Smooth muscle cell (in vitro differentiated cells): ENCODE measurements around the gene FDXR. TPM values are rescaled to one million over a fixed set of nuclear protein-coding genes. Genes with fewer than 3 reads are reported as not detected.
"Not testable (repeated sequence)": the region's sequence is repeated elsewhere in the genome, so short reads cannot be mapped to it uniquely, and the experiment has no call there.

Source experiments
- DNase-seq: peaks from one replicate; lab custom pipeline; 2025; ENCODE audit not compliant: unreplicated experiment; lab: John Stamatoyannopoulos, UW
- H2AFZ ChIP-seq: fragments of 200-600 bp; sonication (generic); 2 replicates; pipeline ENCODE4 v1.6.0; 2016; ENCODE audit warnings: antibody characterized with exemption, low read depth, mild to moderate bottlenecking
- H3F3A ChIP-seq: fragments of 200-600 bp; sonication (generic); 2 replicates; pipeline ENCODE4 v1.6.0; 2017; ENCODE audit warnings: antibody characterized with exemption, low read depth
- H3K27ac ChIP-seq: fragments of 200-600 bp; sonication (generic); 2 replicates; pipeline ENCODE4 v1.5.1; 2016; ENCODE audit warnings: low read depth, mild to moderate bottlenecking
- H3K27me3 ChIP-seq: fragments of 200-600 bp; sonication (generic); 2 replicates; pipeline ENCODE4 v1.6.1; 2016; ENCODE audit warnings: low read depth, mild to moderate bottlenecking
- H3K36me3 ChIP-seq: fragments of 200-600 bp; sonication (generic); 2 replicates; pipeline ENCODE4 v1.5.1; 2016; ENCODE audit warnings: low read depth
- H3K4me1 ChIP-seq: fragments of 200-600 bp; sonication (generic); 2 replicates; pipeline ENCODE4 v1.5.1; 2016; ENCODE audit warnings: low read depth
- H3K4me2 ChIP-seq: fragments of 200-600 bp; sonication (generic); 2 replicates; pipeline ENCODE4 v1.6.0; 2016; ENCODE audit warnings: mild to moderate bottlenecking
- H3K4me3 ChIP-seq: fragments of 200-600 bp; sonication (generic); 2 replicates; pipeline ENCODE4 v1.5.1; 2016; ENCODE audit warnings: mild to moderate bottlenecking
- H3K79me2 ChIP-seq: fragments of 200-600 bp; sonication (generic); 2 replicates; pipeline ENCODE4 v1.6.0; 2016; ENCODE audit warnings: low read depth, mild to moderate bottlenecking
- H3K9ac ChIP-seq: fragments of 200-600 bp; sonication (generic); 2 replicates; pipeline ENCODE4 v1.6.0; 2016; ENCODE audit warnings: low read depth
- H3K9me3 ChIP-seq: fragments of 200-600 bp; sonication (generic); replicated peaks from 2 replicates; pipeline ENCODE4 v1.5.1; 2016; ENCODE audit warnings: low read depth
- H4K20me1 ChIP-seq: fragments of 200-600 bp; sonication (generic); 2 replicates; pipeline ENCODE4 v1.6.0; 2016; ENCODE audit warnings: low read depth
- CTCF ChIP-seq: fragments of 200-600 bp; sonication (generic); IDR thresholded peaks from 2 replicates; pipeline ENCODE4 v1.5.1; 2017; ENCODE audit warnings: borderline replicate concordance, mild to moderate bottlenecking, antibody characterized with exemption; ENCODE audit not compliant: insufficient read depth, poor library complexity, severe bottlenecking
- WGBS: methylation state at CpG from one replicate; pipeline ENCODE4 v1.1.7; 2016; ENCODE audit warnings: low lambda C conversion rate; 5-methylcytosine and 5-hydroxymethylcytosine counted together
- polyA plus RNA-seq: library from polyadenylated mRNA; unstranded; fragments of >200 nt; fragmentation: Nextera tagmentation; extraction: Ambion mirVana; gene quantifications from 2 replicates; pipeline ENCODE4 v1.2.1, GENCODE V29; 2016
- total RNA-seq: library from RNA; depleted of rRNA; stranded (reverse); fragments of >200 nt; gene quantifications from 2 replicates; pipeline ENCODE4 v1.2.3, GENCODE V29; 2014

Gene FDXR
- total and polyA plus RNA-seq, 2 experiments from 2014 or later: 5.6 to 18.7 TPM

GRCh38 chr17:74870512-74870911 is 2.3 kb downstream of the FDXR start:
- peaks cover 12% of the 10 kb centered on the region for H3K4me1 ChIP-seq
- no peaks in the 10 kb centered on the region for H3K27me3 ChIP-seq
- no peaks in the 10 kb centered on the region for H3K36me3 ChIP-seq
- no peak overlapping the region for H3K4me3 ChIP-seq
- no peaks in the 10 kb centered on the region for H3K79me2 ChIP-seq
- H4K20me1 ChIP-seq: no peaks in the 10 kb centered on the region
- DNase-seq: no peak
- WGBS: 82% methylated on average over 3 of the region's 3 CpGs
- no peaks in the 10 kb centered on the region for H3F3A ChIP-seq
- H3K9ac ChIP-seq: no peak overlapping the region
- no peak overlapping the region for H3K27ac ChIP-seq
- TF ChIP-seq CTCF: no peak
- H3K4me2 ChIP-seq: no peak overlapping the region
- H2AFZ ChIP-seq: no peak overlapping the region
- H3K9me3 ChIP-seq: no peaks in the 10 kb centered on the region

- H3K27ac ChIP-seq, H3K4me3 ChIP-seq, H2AFZ ChIP-seq, H3K9ac ChIP-seq, H3F3A ChIP-seq, DNase-seq, H3K4me2 ChIP-seq, H4K20me1 ChIP-seq, H3K27me3 ChIP-seq, H3K36me3 ChIP-seq, H3K9me3 ChIP-seq, H3K79me2 ChIP-seq: not testable (repeated sequence)
- 95% methylated on average over 9 of the region's 9 CpGs for WGBS
- H3K4me1 ChIP-seq: peaks cover 12% of the 10 kb centered on the region
Measured at GRCh38 chr17:74870028-74870427, 2.8 kb downstream of the FDXR start.

GRCh38 chr17:74868908-74869255 is 3.9 kb downstream of the FDXR start:
- H3F3A ChIP-seq: no peaks in the 10 kb centered on the region
- no peak overlapping the region for H2AFZ ChIP-seq
- H3K36me3 ChIP-seq: no peaks in the 10 kb centered on the region
- H3K27ac ChIP-seq: no peak overlapping the region
- no peaks in the 10 kb centered on the region for H3K79me2 ChIP-seq
- H4K20me1 ChIP-seq: no peaks in the 10 kb centered on the region
- DNase-seq: no peak
- no peak for TF ChIP-seq CTCF
- no peak overlapping the region for H3K4me2 ChIP-seq
- no peak overlapping the region for H3K4me3 ChIP-seq
- no peaks in the 10 kb centered on the region for H3K27me3 ChIP-seq
- WGBS: 96% methylated on average over 6 of the region's 6 CpGs
- peaks cover 9% of the 10 kb centered on the region for H3K4me1 ChIP-seq
- H3K9me3 ChIP-seq: no peaks in the 10 kb centered on the region
- no peak overlapping the region for H3K9ac ChIP-seq

- Histone ChIP-seq H3F3A (no peaks in the 10 kb centered on the region), H3K9me3 (no peaks in the 10 kb centered on the region), H3K4me2 (no peak overlapping the region), H3K27ac (no peak overlapping the region), H3K79me2 (no peaks in the 10 kb centered on the region), H3K9ac (no peak overlapping the region), H3K27me3 (no peaks in the 10 kb centered on the region), H3K36me3 (no peaks in the 10 kb centered on the region), H4K20me1 (no peaks in the 10 kb centered on the region), H3K4me1 (peaks cover 7% of the 10 kb centered on the region), H3K4me3 (no peak overlapping the region), H2AFZ (no peak overlapping the region)
- no peak for TF ChIP-seq CTCF
- WGBS: 86% methylated on average over 10 of the region's 12 CpGs
- no peak for DNase-seq
Measured at GRCh38 chr17:74868251-74868907, 4.4 kb downstream of the FDXR start.
